Peyer's patch (tissue), 4 donors: Measurements from ENCODE around the gene DERA. TPM values are rescaled to one million over a fixed set of nuclear protein-coding genes. Genes with fewer than 3 reads are reported as not detected.

Experiments used
- DNase-seq, 3 donors: peaks; one replicate each; pipeline ENCODE4 v3.0.0-alpha.2; 2017 to 2019
- H3K27ac ChIP-seq, 4 donors: fragments of 200-600 bp; sonication (generic); one replicate each; pipeline ENCODE4 v1.5.1; 2016 to 2019
- H3K27me3 ChIP-seq, 2 donors: fragments of 200-600 bp; sonication (generic); one replicate each; pipeline ENCODE4 v1.5.1; 2019
- H3K36me3 ChIP-seq, 3 donors: fragments of 200-600 bp; sonication (generic); one replicate each; pipeline ENCODE4 v1.5.1; 2016 to 2019
- H3K4me1 ChIP-seq, 4 donors: fragments of 200-600 bp; sonication (generic); one replicate each; pipeline ENCODE4 v1.5.1; 2016 to 2019
- H3K4me3 ChIP-seq, 4 donors: fragments of 200-600 bp; sonication (generic); 1 replicate in 3 of 4; 2 replicates in 1 of 4; pipeline ENCODE4 v1.5.1; 2016 to 2019; ENCODE audit warnings: mild to moderate bottlenecking in 1 of 4
- H3K9me3 ChIP-seq, 4 donors: fragments of 200-600 bp; sonication (generic); one replicate each; pipeline ENCODE4 v1.5.1; 2016 to 2019; ENCODE audit warnings: mild to moderate bottlenecking in 1 of 4
- POLR2A ChIP-seq, 2 donors: fragments of 450-650 bp; IDR thresholded peaks; one replicate each; pipeline ENCODE4 v1.5.1; 2017; ENCODE audit warnings: antibody characterized with exemption in 2 of 2, mild to moderate bottlenecking in 2 of 2, moderate library complexity in 2 of 2
- total RNA-seq, 4 donors: library from RNA; depleted of rRNA; stranded (reverse); fragments of >200 nt; gene quantifications; one replicate each; pipeline ENCODE4 v1.1.0, GENCODE V29; 2016
- TF ChIP-seq, protein P1 (sequence below), 6 experiments: fragments of 450-650 bp in 4 of 6; fragments of 200-600 bp in 2 of 6; sonication (generic) in 1 of 6; IDR thresholded peaks; one replicate each; pipeline ENCODE4 v1.5.1; 2017 to 2019; ENCODE audit warnings: antibody characterized with exemption in 6 of 6, mild to moderate bottlenecking in 3 of 6, moderate library complexity in 1 of 6

Gene DERA
- total RNA-seq, 4 donors from 2014 or later = 45.4 to 111 (median 78.9) TPM

DNA sequence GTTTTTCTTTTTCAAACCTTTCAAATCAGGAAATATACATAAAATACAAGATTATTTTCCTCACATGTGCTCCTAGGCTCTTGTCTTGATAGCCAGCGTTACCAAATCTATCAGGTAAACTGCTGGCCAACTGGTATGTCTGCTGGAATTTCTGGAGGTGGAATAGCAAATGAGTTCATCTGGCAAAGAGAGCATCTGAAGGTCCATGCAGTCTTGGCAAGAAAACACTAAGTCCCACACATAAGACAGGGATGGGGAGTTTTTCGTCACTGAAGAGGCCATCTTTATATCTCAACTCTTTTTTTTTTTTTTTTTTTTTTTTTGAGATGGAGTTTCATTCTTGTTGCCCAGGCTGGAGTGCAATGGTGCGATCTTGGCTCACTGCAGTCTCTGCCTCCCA lies 60.1 kb downstream of the DERA start:
- H3K36me3 ChIP-seq = peaks cover 0 to 35% (median 0%) of the 10 kb centered on the region in 3 donors
- TF ChIP-seq, protein P1, sequence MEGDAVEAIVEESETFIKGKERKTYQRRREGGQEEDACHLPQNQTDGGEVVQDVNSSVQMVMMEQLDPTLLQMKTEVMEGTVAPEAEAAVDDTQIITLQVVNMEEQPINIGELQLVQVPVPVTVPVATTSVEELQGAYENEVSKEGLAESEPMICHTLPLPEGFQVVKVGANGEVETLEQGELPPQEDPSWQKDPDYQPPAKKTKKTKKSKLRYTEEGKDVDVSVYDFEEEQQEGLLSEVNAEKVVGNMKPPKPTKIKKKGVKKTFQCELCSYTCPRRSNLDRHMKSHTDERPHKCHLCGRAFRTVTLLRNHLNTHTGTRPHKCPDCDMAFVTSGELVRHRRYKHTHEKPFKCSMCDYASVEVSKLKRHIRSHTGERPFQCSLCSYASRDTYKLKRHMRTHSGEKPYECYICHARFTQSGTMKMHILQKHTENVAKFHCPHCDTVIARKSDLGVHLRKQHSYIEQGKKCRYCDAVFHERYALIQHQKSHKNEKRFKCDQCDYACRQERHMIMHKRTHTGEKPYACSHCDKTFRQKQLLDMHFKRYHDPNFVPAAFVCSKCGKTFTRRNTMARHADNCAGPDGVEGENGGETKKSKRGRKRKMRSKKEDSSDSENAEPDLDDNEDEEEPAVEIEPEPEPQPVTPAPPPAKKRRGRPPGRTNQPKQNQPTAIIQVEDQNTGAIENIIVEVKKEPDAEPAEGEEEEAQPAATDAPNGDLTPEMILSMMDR (IDR thresholded peaks at IDR 0.05) = no peak
- TF ChIP-seq POLR2A (IDR thresholded peaks at IDR 0.05) = no peak
- no peaks in the 10 kb centered on the region for H3K4me1 ChIP-seq
- no peak overlapping the region for H3K4me3 ChIP-seq
- DNase-seq = no peak
- H3K27ac ChIP-seq = no peak overlapping the region
- no peaks in the 10 kb centered on the region for H3K27me3 ChIP-seq
- no peaks in the 10 kb centered on the region for H3K9me3 ChIP-seq

DNA sequence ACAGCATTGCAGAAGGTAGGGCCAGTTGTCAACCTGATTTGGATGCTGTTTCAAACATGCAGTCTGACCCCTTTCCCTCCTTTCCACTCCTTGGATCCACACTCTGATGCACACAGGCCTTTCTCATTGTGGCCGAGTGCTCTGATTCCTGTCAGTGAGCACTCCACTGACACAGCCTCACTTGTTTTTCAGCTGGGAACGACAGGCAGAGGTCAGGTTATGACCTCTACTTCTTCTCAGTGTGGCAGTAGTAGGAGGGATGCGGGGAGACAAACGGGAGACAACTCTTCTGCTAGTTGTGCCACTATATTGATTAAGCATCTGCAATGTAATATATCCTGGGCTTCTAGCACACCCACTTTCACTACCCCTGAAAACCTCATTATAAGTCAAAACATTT lies 61.8 kb downstream of the DERA start:
- Histone ChIP-seq H3K9me3 (no peaks in the 10 kb centered on the region), H3K36me3 (peaks cover 0 to 27% (median 0%) of the 10 kb centered on the region in 3 donors), H3K4me3 (no peak overlapping the region), H3K27me3 (no peaks in the 10 kb centered on the region), H3K27ac (no peak overlapping the region), H3K4me1 (no peaks in the 10 kb centered on the region)
- TF ChIP-seq, protein P1 (IDR thresholded peaks at IDR 0.05) = no peak
- no peak for TF ChIP-seq POLR2A (IDR thresholded peaks at IDR 0.05)
- no peak for DNase-seq

DNA sequence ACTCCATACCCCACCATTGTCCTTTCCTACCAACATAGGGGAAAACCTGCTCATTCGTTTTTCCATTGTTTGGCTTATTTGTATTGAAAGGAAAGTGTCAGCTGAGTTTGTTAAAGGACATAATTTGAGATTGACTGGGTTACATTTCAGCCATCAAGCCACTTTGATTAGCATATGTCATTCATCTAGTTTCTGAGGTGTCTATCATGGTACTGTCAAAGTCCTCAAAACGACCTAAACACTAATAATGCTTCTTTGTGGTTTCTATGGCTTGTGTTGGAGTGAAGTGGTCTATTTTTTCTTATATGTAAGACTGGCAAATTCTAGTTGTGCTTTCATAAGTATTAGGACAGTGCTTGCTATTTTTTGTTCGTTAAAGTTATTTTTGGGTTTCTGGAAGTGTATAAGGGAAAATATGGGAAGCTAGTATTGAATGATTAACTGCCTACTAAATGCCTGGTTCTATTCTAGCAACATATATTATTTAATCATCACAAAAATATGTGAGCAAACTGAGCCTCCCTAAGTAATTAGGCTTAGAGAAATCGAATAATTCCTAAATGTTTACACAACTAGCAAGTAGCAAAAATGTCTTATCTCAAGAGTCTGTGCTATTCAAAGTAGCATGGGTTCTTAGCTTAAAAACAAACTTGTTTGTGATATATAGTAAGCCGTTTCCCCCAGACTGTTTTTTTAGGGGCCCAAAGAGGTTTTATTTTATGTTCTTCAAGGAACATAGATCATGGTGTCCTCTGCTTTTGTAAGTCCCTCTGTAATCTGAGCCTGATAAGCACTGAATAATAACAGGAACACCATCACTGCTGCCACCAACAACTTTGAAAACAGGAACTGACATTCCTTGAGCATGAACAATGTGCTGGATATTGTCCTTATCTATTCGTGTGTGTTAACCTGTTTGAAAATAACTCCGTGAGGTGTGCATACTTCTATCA lies 67.1 kb downstream of the DERA start:
- peak overlapping the region in 2 of 4 donors; percentile 29 to 51 for H3K27ac ChIP-seq
- DNase-seq = no peak
- no peak overlapping the region for H3K4me3 ChIP-seq
- no peaks in the 10 kb centered on the region for H3K27me3 ChIP-seq
- H3K36me3 ChIP-seq = no peaks in the 10 kb centered on the region
- no peaks in the 10 kb centered on the region for H3K9me3 ChIP-seq
- no peak for TF ChIP-seq POLR2A (IDR thresholded peaks at IDR 0.05)
- TF ChIP-seq, protein P1 (IDR thresholded peaks at IDR 0.05) = no peak
- H3K4me1 ChIP-seq = peaks cover 0 to 15% (median 2%) of the 10 kb centered on the region in 4 donors

DNA sequence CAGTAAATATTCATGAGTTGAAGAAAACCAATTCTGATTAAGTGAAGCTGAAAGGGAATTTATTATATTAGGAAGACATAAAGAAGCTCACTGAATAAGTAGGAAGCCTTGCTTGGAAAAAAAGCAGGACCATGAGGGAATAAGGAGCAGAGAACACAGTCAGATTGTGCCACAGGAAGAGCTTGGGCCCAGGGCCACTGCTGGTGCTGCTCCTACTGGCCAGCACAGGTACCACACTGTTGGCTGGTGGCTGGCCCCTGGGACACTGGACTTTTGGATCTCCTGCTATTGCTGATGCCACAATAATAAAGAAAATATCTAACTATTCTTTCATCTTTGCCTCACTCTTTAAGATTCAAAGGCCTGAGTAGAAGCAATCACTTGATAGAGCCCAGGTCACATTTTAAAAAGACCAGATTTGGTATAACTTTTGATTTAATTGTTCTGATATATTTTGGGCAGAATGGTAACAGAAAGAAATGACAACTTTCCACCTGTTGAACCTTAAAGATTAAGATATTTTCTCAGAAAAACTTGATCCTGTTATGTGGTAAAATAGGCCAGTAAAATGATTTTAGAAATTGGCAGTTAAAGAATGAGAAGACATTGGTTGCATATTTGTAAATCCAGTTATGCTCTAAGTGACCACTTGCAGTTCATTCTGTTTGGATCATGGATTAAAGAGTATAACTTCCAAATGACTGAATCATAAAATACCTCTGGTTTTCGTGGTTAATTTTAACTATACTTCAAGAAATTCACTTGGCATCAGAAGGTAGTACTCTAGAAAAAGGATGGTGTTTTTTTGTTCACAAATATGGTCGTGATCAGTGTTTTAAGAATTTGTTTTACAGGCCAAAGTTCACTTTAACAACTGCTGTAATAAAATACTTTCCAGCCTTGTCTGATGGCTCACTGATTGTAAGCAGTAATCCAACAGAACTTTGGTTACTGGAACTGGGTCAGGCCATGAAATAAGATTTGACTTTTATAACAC lies 68.3 kb downstream of the DERA start:
- peaks cover 0 to 7% (median 0%) of the 10 kb centered on the region in 3 donors for H3K36me3 ChIP-seq
- H3K4me1 ChIP-seq = peaks cover 0 to 15% (median 2%) of the 10 kb centered on the region in 4 donors
- TF ChIP-seq POLR2A (IDR thresholded peaks at IDR 0.05) = no peak
- TF ChIP-seq, protein P1 (IDR thresholded peaks at IDR 0.05) = peak in 4 of 6 experiments; percentile 39 to 62 (median 60)
- H3K9me3 ChIP-seq = no peaks in the 10 kb centered on the region
- DNase-seq = peak in 2 of 3 donors; percentile 58 to 67
- H3K27ac ChIP-seq = peak overlapping the region in 2 of 4 donors; percentile 29 to 51
- no peaks in the 10 kb centered on the region for H3K27me3 ChIP-seq
- no peak overlapping the region for H3K4me3 ChIP-seq

DNA sequence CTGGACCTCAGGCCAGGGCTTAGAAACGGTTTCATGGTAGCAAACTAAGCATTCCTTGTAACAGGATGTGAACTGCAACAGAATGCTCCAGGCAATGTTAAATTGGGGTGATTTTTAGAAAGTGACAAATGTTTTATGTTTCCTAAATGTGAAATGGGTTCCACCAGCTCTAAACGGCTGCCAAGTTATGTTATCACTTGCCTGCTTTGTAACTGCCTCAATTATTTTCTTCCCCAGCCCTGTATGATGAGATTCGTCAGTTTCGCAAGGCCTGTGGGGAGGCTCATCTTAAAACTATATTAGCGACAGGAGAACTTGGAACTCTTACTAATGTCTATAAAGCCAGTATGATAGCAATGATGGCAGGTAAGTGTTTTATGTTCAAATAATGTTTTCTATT lies 70.9 kb downstream of the DERA start:
- H3K27ac ChIP-seq = no peak overlapping the region
- no peak for TF ChIP-seq POLR2A (IDR thresholded peaks at IDR 0.05)
- TF ChIP-seq, protein P1 (IDR thresholded peaks at IDR 0.05) = no peak
- H3K9me3 ChIP-seq = no peaks in the 10 kb centered on the region
- no peaks in the 10 kb centered on the region for H3K27me3 ChIP-seq
- H3K36me3 ChIP-seq = peaks cover 0 to 7% (median 0%) of the 10 kb centered on the region in 3 donors
- peaks cover 0 to 15% (median 2%) of the 10 kb centered on the region in 4 donors for H3K4me1 ChIP-seq
- H3K4me3 ChIP-seq = no peak overlapping the region
- DNase-seq = no peak
